K562 (cell line): ENCODE data around the gene CHST12. TPM values are rescaled to one million over a fixed set of nuclear protein-coding genes. Genes with fewer than 3 reads are reported as not detected.

Experiments
- ATAC-seq: fragments of 200-7000 bp; cut with Tn5 transposase; 3 replicates; pipeline ENCODE4 v1.9.1; 2020; ENCODE audit warnings: moderate library complexity
- BruUV-seq: library from RNA; stranded (reverse); fragments of 400-500 nt; replicated peaks from 2 replicates; lab custom pipeline; 2021; lab: Mats Ljungman, UMichigan
- CTCF ChIA-PET: fragments of 300-600 bp; formaldehyde crosslinking; extraction: SDS; loops from one replicate; lab custom pipeline; 2021; ENCODE audit warnings: low intra/inter-chr PET ratio; lab: Yijun Ruan, JAX
- POLR2A ChIA-PET: fragments of 300-600, 350-650 bp; sonication (Branson Sonifier 250); formaldehyde crosslinking; extraction: SDS; loops from one replicate; lab custom pipeline; 2021; ENCODE audit warnings: antibody characterized with exemption, inconsistent platforms; lab: Yijun Ruan, JAX
- DNase-seq, 4 experiments: peaks; one replicate each; pipeline versions ENCODE4 v3.0.0 to v3.0.0-alpha.2; 2011 to 2018; ENCODE audit warnings: low spot score in 3 of 4, mixed read lengths in 3 of 4; ENCODE audit errors: extremely low read depth in 1 of 4
- FAIRE-seq: peaks from 2 replicates; lab custom pipeline; 2011; peaks lifted over from hg19 to GRCh38; lab: Jason Lieb, UNC
- H2AFZ ChIP-seq: 2 replicates; pipeline ENCODE4 v1.6.0; 2011; ENCODE audit warnings: low read depth, low read length, control low read depth, inconsistent platforms
- H3K27ac ChIP-seq: fragments of 200-600 bp; 3 replicates; pipeline ENCODE4 v1.8.0; 2011; ENCODE audit warnings: low read depth, mild to moderate bottlenecking, control low read depth, inconsistent platforms, low read length, moderate library complexity, mixed read lengths; ENCODE audit errors: extremely low read depth
- H3K27me3 ChIP-seq, 2 experiments: fragments of 300-600 bp in 1 of 2; 2 replicates in 1 of 2; 3 replicates in 1 of 2; pipeline versions ENCODE4 v1.6.0 to v1.8.0; 2011; ENCODE audit warnings: inconsistent platforms in 2 of 2, low read length in 2 of 2, mild to moderate bottlenecking in 1 of 2, mixed read lengths in 1 of 2, moderate library complexity in 1 of 2; ENCODE audit not compliant: control insufficient read depth in 2 of 2, insufficient read depth in 2 of 2
- H3K36me3 ChIP-seq: fragments of 300-600 bp; 3 replicates; pipeline ENCODE4 v1.8.0; 2011; ENCODE audit warnings: mild to moderate bottlenecking, low read length, inconsistent platforms; ENCODE audit not compliant: control insufficient read depth, insufficient read depth
- H3K4me1 ChIP-seq, 2 experiments: fragments of 200-600 bp in 1 of 2; replicated peaks in 1 of 2; 2 replicates in 1 of 2; 3 replicates in 1 of 2; pipeline versions ENCODE4 v1.5.1 to v1.8.0; 2011; ENCODE audit warnings: inconsistent platforms in 2 of 2, low read length in 2 of 2, mild to moderate bottlenecking in 1 of 2, mixed read lengths in 1 of 2, moderate library complexity in 1 of 2; ENCODE audit not compliant: control insufficient read depth in 2 of 2, insufficient read depth in 2 of 2
- H3K4me2 ChIP-seq: 2 replicates; pipeline ENCODE4 v1.6.1; 2011; ENCODE audit warnings: low read length, control low read depth, inconsistent platforms, mixed read lengths; ENCODE audit not compliant: insufficient read depth
- H3K4me3 ChIP-seq: fragments of 200-600 bp; sonication (generic), shearing (Covaris generic); 2 replicates; pipeline ENCODE4 v1.5.1; 2016; ENCODE audit warnings: control low read depth, inconsistent platforms
- H3K79me2 ChIP-seq: fragments of 200-600 bp; 3 replicates; pipeline ENCODE4 v1.8.0; 2011; ENCODE audit warnings: low read length, inconsistent platforms; ENCODE audit not compliant: control insufficient read depth, insufficient read depth
- H3K9ac ChIP-seq, 2 experiments: 2 replicates each; pipeline versions ENCODE4 v1.6.0 to v1.6.1; 2011; ENCODE audit warnings: low read depth in 2 of 2, low read length in 2 of 2, control low read depth in 1 of 2, inconsistent platforms in 1 of 2, mild to moderate bottlenecking in 1 of 2, mixed read lengths in 1 of 2; ENCODE audit not compliant: insufficient read depth in 1 of 2
- H3K9me1 ChIP-seq: one replicate; pipeline ENCODE4 v1.6.0; 2011; ENCODE audit warnings: inconsistent platforms, mild to moderate bottlenecking, low read length, moderate library complexity; ENCODE audit not compliant: control insufficient read depth, insufficient read depth
- H3K9me3 ChIP-seq: replicated peaks from 2 replicates; pipeline ENCODE4 v1.5.1; 2011; ENCODE audit warnings: low read depth, low read length, inconsistent platforms; ENCODE audit not compliant: control insufficient read depth, insufficient read depth
- H4K20me1 ChIP-seq: replicated peaks from 2 replicates; pipeline ENCODE4 v1.6.1; 2011; ENCODE audit warnings: low read length, inconsistent platforms, mixed read lengths; ENCODE audit not compliant: control insufficient read depth, insufficient read depth
- ARHGAP35 ChIP-seq: fragments of 450-650 bp; IDR thresholded peaks from 2 replicates; pipeline ENCODE4 v1.6.1; 2018; ENCODE audit not compliant: partially characterized antibody
- CEBPZ ChIP-seq: fragments of 150-350 bp; IDR thresholded peaks from 2 replicates; pipeline ENCODE4 v1.6.1; 2014; ENCODE audit warnings: low read depth, mild to moderate bottlenecking, low read length, borderline replicate concordance
- MCM7 ChIP-seq, 2 experiments: fragments of 450-650 bp; IDR thresholded peaks; 2 replicates each; pipeline ENCODE4 v1.6.1; 2016 to 2018
- PCBP1 ChIP-seq: fragments of 200-400 bp; formaldehyde crosslinking; IDR thresholded peaks from 2 replicates; pipeline ENCODE4 v1.6.1; 2018; ENCODE audit warnings: mild to moderate bottlenecking, low read depth, low read length; ENCODE audit not compliant: poor library complexity, severe bottlenecking
- POLR3G ChIP-seq: IDR thresholded peaks from 2 replicates; pipeline ENCODE4 v1.6.1; 2011; ENCODE audit not compliant: insufficient read length, insufficient replicate concordance; ENCODE audit errors: extremely low read depth
- RBFOX2 ChIP-seq: fragments of 200-400 bp; formaldehyde crosslinking; IDR thresholded peaks from 2 replicates; pipeline ENCODE4 v1.6.1; 2017; ENCODE audit warnings: low read depth, mild to moderate bottlenecking, low read length, moderate library complexity
- RFX5 ChIP-seq: IDR thresholded peaks from 2 replicates; pipeline ENCODE4 v1.6.1; 2011; ENCODE audit warnings: low read depth, mild to moderate bottlenecking, improper control_type of control experiment, low read length
- TCF7 ChIP-seq: sonication (generic); IDR thresholded peaks from 2 replicates; pipeline ENCODE4 v1.6.1; 2016; ENCODE audit warnings: antibody characterized with exemption, borderline replicate concordance
- TCFL5 ChIP-seq: fragments of 250-450 bp; sonication (Bioruptor Pico); conservative IDR thresholded peaks from 2 replicates; pipeline ENCODE4 v1.6.1; 2021; ENCODE audit warnings: mild to moderate bottlenecking, moderate library complexity, matching md5 sums
- TFAP4 ChIP-seq: sonication (generic); formaldehyde crosslinking; IDR thresholded peaks from 2 replicates; pipeline ENCODE4 v1.8.0; 2022; ENCODE audit warnings: missing genetic modification reagents, mild to moderate bottlenecking, moderate library complexity, borderline replicate concordance
- ZNF589 ChIP-seq: fragments of 200-800 bp; sonication (Bioruptor generic); IDR thresholded peaks from 2 replicates; pipeline ENCODE4 v1.6.1; 2016; ENCODE audit warnings: low read depth, missing genetic modification characterization, missing compliant biosample characterization
- ZNF696 ChIP-seq: fragments of 250-450 bp; sonication (Bioruptor Pico); conservative IDR thresholded peaks from 2 replicates; pipeline ENCODE4 v1.4.0; 2020; ENCODE audit warnings: mild to moderate bottlenecking, moderate library complexity
- WGBS: fragments of 100-300 bp; shearing (Covaris generic); methylation state at CpG from one replicate; pipeline ENCODE4 v1.1.6; 2016; ENCODE audit warnings: low coverage, mixed read lengths; ENCODE audit not compliant: insufficient coverage; ENCODE audit errors: missing lambda C conversion rate; 5-methylcytosine and 5-hydroxymethylcytosine counted together
- in situ Hi-C: fragments of 300-500 bp; cut with MboI; formaldehyde crosslinking; loops from 4 replicates; pipeline ENCODE4 v1.15.0; 2018; ENCODE audit warnings: inconsistent platforms, mixed read lengths
- intact Hi-C: fragments of 100-400 bp; cut with micrococcal nuclease; formaldehyde crosslinking; loops from 2 replicates; pipeline ENCODE4 v1.14.2; 2022
- polyA plus RNA-seq, 8 experiments: library from polyadenylated mRNA; depleted of rRNA in 4 of 8; stranded (reverse) in 5 of 8; unstranded in 3 of 8; fragments of >200 nt; fragmentation: Nextera tagmentation in 2 of 8; fragmentation: Illumina TruSeq in 1 of 8; extraction: Ambion mirVana in 2 of 8; extraction: Trizol in 1 of 8; gene quantifications; 2 replicates each; pipeline versions ENCODE4 v1.2.1 to v1.2.3, GENCODE V29; 2011 to 2014; ENCODE audit warnings: inconsistent platforms in 1 of 8, missing spikeins in 1 of 8
- total RNA-seq, 7 experiments: library from RNA; depleted of rRNA in 6 of 7; stranded (reverse); fragments of >200 nt in 6 of 7; fragmentation: Illumina TruSeq in 2 of 7; extraction: Trizol in 2 of 7; gene quantifications; 2 replicates each; pipeline versions ENCODE4 v1.2.1 to v1.2.3, GENCODE V29; 2011 to 2021; ENCODE audit warnings: low replicate concordance in 1 of 7
- TF ChIP-seq, protein P1 (sequence below), 2 experiments: IDR thresholded peaks; 2 replicates each; pipeline ENCODE4 v1.6.1; 2012; ENCODE audit warnings: improper control_type of control experiment in 2 of 2, low read depth in 2 of 2, low read length in 2 of 2, borderline replicate concordance in 1 of 2
- TF ChIP-seq, protein P2 (sequence below): fragments of 450-650 bp; formaldehyde crosslinking; IDR thresholded peaks from 2 replicates; pipeline ENCODE4 v1.4.0; 2020; ENCODE audit warnings: mild to moderate bottlenecking, moderate library complexity

CHST12 gene
- total and polyA plus RNA-seq, 9 of the 15 experiments (the other 6 are each of a cell fraction or from before 2014, with no cell fraction given), result 0.18 to 19.8 (median 3.6) TPM

DNA sequence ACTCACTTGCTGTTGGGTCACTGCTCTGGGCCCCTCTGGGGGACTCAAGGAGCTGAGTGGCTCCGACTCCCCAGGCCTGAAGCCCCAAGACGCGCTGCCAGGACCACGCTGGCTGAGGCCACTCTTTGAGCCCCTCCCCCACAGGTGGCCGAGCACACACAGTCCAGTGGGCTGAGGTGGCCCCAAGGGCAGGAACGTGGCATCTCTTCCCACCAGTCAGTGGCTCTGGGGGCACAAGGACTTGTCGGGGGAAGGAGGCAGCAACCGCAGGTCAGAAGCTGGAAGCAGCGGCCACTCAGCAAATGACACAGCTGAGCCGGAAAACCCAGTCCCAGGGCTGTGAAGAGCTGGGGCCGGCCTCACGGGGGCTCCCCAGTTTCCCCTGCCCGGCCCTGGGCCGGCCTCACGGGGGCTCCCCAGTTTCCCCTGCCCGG is 48.7 kb downstream of the CHST12 start:
- Histone ChIP-seq H3K27ac (peak overlapping the region; percentile 38; the same call in 1 of the 3 replicates), H3K36me3 (no peaks in the 10 kb centered on the region), H3K9me1 (no peaks in the 10 kb centered on the region), H3K9me3 (no peaks in the 10 kb centered on the region; the same call in 1 of the 2 replicates), H2AFZ (peak overlapping the region; percentile 95), H3K27me3 (peaks cover 0 to 10% of the 10 kb centered on the region in 2 experiments; a peak in 2 of 5 replicates), H3K4me2 (peak overlapping the region; percentile 76), H3K4me1 (peaks cover 7 to 19% of the 10 kb centered on the region in 2 experiments), H4K20me1 (no peaks in the 10 kb centered on the region), H3K79me2 (no peaks in the 10 kb centered on the region), H3K4me3 (no peak overlapping the region), H3K9ac (peak overlapping the region; percentile 48 to 84; a peak in 3 of 4 replicates)
- intact Hi-C loops (no loop called here), in situ Hi-C loops (no loop called here)
- ChIA-PET POLR2A (interaction anchor here (0.6 to 1.5 kb wide), 3 partner anchors 11 to 221 kb away, joined by 3 to 6 read pairs (median 4); no protein-coding TSS in a partner anchor), CTCF (interaction anchor here (0.9 to 1.9 kb wide), 3 partner anchors 17 to 257 kb away, joined by 5 to 12 read pairs (median 7); no protein-coding TSS in a partner anchor)
- DNase-seq, result peak in 2 of 4 experiments; percentile 31 to 36
- no peak for FAIRE-seq
- BruUV-seq, result no TSS peak
- peak; percentile 67 for ATAC-seq
- 21% methylated on average over 10 of the region's 16 CpGs for WGBS
- no peak for TF ChIP-seq CEBPZ
- no peak for TF ChIP-seq ZNF589 (CRISPR knock-in tag)
- TF ChIP-seq, protein P1, sequence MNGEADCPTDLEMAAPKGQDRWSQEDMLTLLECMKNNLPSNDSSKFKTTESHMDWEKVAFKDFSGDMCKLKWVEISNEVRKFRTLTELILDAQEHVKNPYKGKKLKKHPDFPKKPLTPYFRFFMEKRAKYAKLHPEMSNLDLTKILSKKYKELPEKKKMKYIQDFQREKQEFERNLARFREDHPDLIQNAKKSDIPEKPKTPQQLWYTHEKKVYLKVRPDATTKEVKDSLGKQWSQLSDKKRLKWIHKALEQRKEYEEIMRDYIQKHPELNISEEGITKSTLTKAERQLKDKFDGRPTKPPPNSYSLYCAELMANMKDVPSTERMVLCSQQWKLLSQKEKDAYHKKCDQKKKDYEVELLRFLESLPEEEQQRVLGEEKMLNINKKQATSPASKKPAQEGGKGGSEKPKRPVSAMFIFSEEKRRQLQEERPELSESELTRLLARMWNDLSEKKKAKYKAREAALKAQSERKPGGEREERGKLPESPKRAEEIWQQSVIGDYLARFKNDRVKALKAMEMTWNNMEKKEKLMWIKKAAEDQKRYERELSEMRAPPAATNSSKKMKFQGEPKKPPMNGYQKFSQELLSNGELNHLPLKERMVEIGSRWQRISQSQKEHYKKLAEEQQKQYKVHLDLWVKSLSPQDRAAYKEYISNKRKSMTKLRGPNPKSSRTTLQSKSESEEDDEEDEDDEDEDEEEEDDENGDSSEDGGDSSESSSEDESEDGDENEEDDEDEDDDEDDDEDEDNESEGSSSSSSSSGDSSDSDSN (IDR thresholded peaks at IDR 0.05; ENCODE audit: borderline replicate concordance in 1 of 2, low read depth in 2 of 2, low read length in 2 of 2), result no peak
- peak; percentile 69 for TF ChIP-seq TFAP4
- TF ChIP-seq, protein P2, sequence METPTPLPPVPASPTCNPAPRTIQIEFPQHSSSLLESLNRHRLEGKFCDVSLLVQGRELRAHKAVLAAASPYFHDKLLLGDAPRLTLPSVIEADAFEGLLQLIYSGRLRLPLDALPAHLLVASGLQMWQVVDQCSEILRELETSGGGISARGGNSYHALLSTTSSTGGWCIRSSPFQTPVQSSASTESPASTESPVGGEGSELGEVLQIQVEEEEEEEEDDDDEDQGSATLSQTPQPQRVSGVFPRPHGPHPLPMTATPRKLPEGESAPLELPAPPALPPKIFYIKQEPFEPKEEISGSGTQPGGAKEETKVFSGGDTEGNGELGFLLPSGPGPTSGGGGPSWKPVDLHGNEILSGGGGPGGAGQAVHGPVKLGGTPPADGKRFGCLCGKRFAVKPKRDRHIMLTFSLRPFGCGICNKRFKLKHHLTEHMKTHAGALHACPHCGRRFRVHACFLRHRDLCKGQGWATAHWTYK, result peak; percentile 91
- TF ChIP-seq TCF7, result no peak
- TF ChIP-seq TCFL5 (CRISPR knock-in tag), result no peak
- TF ChIP-seq POLR3G, result no peak
- no peak for TF ChIP-seq ARHGAP35
- no peak for TF ChIP-seq MCM7 (IDR thresholded peaks at IDR 0.05)
- no peak for TF ChIP-seq RFX5
- TF ChIP-seq ZNF696 (CRISPR knock-in tag), result no peak
- peak; percentile 84 for TF ChIP-seq PCBP1
- peak; percentile 10; the same call in 1 of the 2 replicates for TF ChIP-seq RBFOX2
